Trophoblast cell (in vitro differentiated cells and primary cell): Measurements from ENCODE around the gene RBM23.

ENCODE experiments used
- DNase-seq, 2 donors: peaks; one replicate each; pipeline ENCODE4 v3.0.0-alpha.2; 2016
- H2AFZ ChIP-seq: 2 replicates; pipeline ENCODE4 v1.6.1; 2013; ENCODE audit warnings: low read length, moderate library complexity, mild to moderate bottlenecking; ENCODE audit not compliant: insufficient read depth, poor library complexity
- H2AK5ac ChIP-seq: 2 replicates; pipeline ENCODE4 v1.6.1; 2013; ENCODE audit warnings: mild to moderate bottlenecking, low read length
- H2BK120ac ChIP-seq: 2 replicates; pipeline ENCODE4 v1.6.1; 2013; ENCODE audit warnings: low read length, mild to moderate bottlenecking, moderate library complexity; ENCODE audit not compliant: insufficient read depth, poor library complexity
- H2BK12ac ChIP-seq: 2 replicates; pipeline ENCODE4 v1.6.1; 2013; ENCODE audit warnings: mild to moderate bottlenecking, low read length, moderate library complexity
- H2BK5ac ChIP-seq: 2 replicates; pipeline ENCODE4 v1.6.1; 2013; ENCODE audit warnings: low read length, low read depth, moderate library complexity, mild to moderate bottlenecking; ENCODE audit not compliant: poor library complexity
- H3K14ac ChIP-seq: 2 replicates; pipeline ENCODE4 v1.6.1; 2013; ENCODE audit warnings: mild to moderate bottlenecking, low read length
- H3K18ac ChIP-seq: 2 replicates; pipeline ENCODE4 v1.6.1; 2013; ENCODE audit warnings: mild to moderate bottlenecking, low read length
- H3K23ac ChIP-seq: 2 replicates; pipeline ENCODE4 v1.6.1; 2013; ENCODE audit warnings: low read length
- H3K27ac ChIP-seq: 2 replicates; pipeline ENCODE4 v1.5.1; 2013; ENCODE audit warnings: low read depth, mild to moderate bottlenecking, inconsistent platforms, low read length, moderate library complexity
- H3K27me3 ChIP-seq: 2 replicates; pipeline ENCODE4 v1.6.1; 2013; ENCODE audit warnings: inconsistent platforms, mild to moderate bottlenecking, low read length, moderate library complexity; ENCODE audit not compliant: insufficient read depth
- H3K36me3 ChIP-seq, 2 experiments: 1 replicate in 1 of 2; 2 replicates in 1 of 2; pipeline ENCODE4 v1.6.1; 2013; ENCODE audit warnings: low read length in 2 of 2, mild to moderate bottlenecking in 2 of 2, moderate library complexity in 1 of 2; ENCODE audit not compliant: insufficient read depth in 2 of 2, control insufficient read depth in 1 of 2
- H3K4ac ChIP-seq: 2 replicates; pipeline ENCODE4 v1.6.1; 2013; ENCODE audit warnings: low read depth, mild to moderate bottlenecking, low read length, moderate library complexity
- H3K4me1 ChIP-seq, 2 experiments: 1 replicate in 1 of 2; 2 replicates in 1 of 2; pipeline ENCODE4 v1.6.1; 2013; ENCODE audit warnings: low read length in 2 of 2, mild to moderate bottlenecking in 2 of 2, moderate library complexity in 1 of 2; ENCODE audit not compliant: insufficient read depth in 2 of 2, control insufficient read depth in 1 of 2
- H3K4me2 ChIP-seq: 2 replicates; pipeline ENCODE4 v1.6.1; 2013; ENCODE audit warnings: inconsistent platforms, mild to moderate bottlenecking, low read length, moderate library complexity
- H3K4me3 ChIP-seq: 2 replicates; pipeline ENCODE4 v1.5.1; 2013; ENCODE audit warnings: mild to moderate bottlenecking, low read depth, low read length, inconsistent platforms
- H3K79me1 ChIP-seq: one replicate; pipeline ENCODE4 v1.6.1; 2013; ENCODE audit warnings: low read length
- H3K79me2 ChIP-seq: 2 replicates; pipeline ENCODE4 v1.6.1; 2013; ENCODE audit warnings: low read length, mild to moderate bottlenecking; ENCODE audit not compliant: control insufficient read depth, insufficient read depth, poor library complexity
- H3K9ac ChIP-seq: 2 replicates; pipeline ENCODE4 v1.6.1; 2013; ENCODE audit warnings: mild to moderate bottlenecking, low read length
- H3K9me3 ChIP-seq: 2 replicates; pipeline ENCODE4 v1.6.1; 2013; ENCODE audit warnings: low read depth, mild to moderate bottlenecking, control low read depth, inconsistent platforms, low read length; ENCODE audit not compliant: insufficient read depth
- H4K12ac ChIP-seq: 2 replicates; pipeline ENCODE4 v1.6.1; 2013; ENCODE audit warnings: low read depth, mild to moderate bottlenecking, low read length, moderate library complexity
- H4K8ac ChIP-seq: 2 replicates; pipeline ENCODE4 v1.6.1; 2013; ENCODE audit warnings: low read depth, mild to moderate bottlenecking, low read length, moderate library complexity
- H4K91ac ChIP-seq: one replicate; pipeline ENCODE4 v1.6.1; 2013; ENCODE audit warnings: low read depth, mild to moderate bottlenecking, low read length, moderate library complexity
- WGBS: extraction: QIAGEN DNeasy Blood & Tissue Kit; methylation state at CpG from one replicate; pipeline ENCODE4 v1.1.7; 2013; ENCODE audit warnings: missing lambda C conversion rate; ENCODE audit not compliant: insufficient read length, insufficient coverage; ENCODE audit errors: extremely low coverage; 5-methylcytosine and 5-hydroxymethylcytosine counted together

Gene RBM23

DNA sequence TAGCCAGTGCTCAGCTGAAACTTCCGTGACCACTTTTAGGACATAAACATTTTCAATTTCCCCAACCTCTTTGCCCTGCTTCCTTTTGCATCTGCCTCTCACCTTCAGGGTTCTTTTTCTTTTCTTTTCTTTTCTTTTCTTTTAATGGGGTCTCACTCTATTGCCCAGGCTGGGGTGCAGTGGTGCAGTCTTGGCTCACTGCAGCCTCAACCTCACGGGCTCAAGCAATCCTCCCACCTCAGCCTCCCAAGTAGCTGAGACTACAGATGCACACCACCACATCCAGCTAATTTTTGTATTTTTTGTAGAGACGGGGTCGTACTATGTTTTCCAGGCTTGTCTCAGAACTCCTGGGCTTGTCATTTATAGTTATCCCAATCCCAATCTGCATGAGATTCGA lies 52.1 kb downstream of the RBM23 start:
- Histone ChIP-seq H3K4me3 (no peak overlapping the region), H3K9me3 (no peaks in the 10 kb centered on the region), H3K23ac (no peak overlapping the region), H2BK5ac (no peak overlapping the region), H3K36me3 (no peaks in the 10 kb centered on the region), H4K91ac (no peak overlapping the region), H2BK120ac (no peak overlapping the region), H4K8ac (no peak overlapping the region), H3K79me1 (peaks cover 5% of the 10 kb centered on the region), H2BK12ac (no peak overlapping the region), H2AFZ (no peak overlapping the region), H3K14ac (no peak overlapping the region), H3K9ac (no peak overlapping the region), H3K4ac (no peak overlapping the region), H3K4me1 (no peaks in the 10 kb centered on the region), H3K27ac (no peak overlapping the region), H3K79me2 (peaks cover 3% of the 10 kb centered on the region), H3K4me2 (no peak overlapping the region), H2AK5ac (no peak overlapping the region), H3K27me3 (no peaks in the 10 kb centered on the region), H3K18ac (no peak overlapping the region), H4K12ac (no peak overlapping the region)
- no peak for DNase-seq
- no CpG with 5 or more reads among the region's 5 CpGs for WGBS

DNA sequence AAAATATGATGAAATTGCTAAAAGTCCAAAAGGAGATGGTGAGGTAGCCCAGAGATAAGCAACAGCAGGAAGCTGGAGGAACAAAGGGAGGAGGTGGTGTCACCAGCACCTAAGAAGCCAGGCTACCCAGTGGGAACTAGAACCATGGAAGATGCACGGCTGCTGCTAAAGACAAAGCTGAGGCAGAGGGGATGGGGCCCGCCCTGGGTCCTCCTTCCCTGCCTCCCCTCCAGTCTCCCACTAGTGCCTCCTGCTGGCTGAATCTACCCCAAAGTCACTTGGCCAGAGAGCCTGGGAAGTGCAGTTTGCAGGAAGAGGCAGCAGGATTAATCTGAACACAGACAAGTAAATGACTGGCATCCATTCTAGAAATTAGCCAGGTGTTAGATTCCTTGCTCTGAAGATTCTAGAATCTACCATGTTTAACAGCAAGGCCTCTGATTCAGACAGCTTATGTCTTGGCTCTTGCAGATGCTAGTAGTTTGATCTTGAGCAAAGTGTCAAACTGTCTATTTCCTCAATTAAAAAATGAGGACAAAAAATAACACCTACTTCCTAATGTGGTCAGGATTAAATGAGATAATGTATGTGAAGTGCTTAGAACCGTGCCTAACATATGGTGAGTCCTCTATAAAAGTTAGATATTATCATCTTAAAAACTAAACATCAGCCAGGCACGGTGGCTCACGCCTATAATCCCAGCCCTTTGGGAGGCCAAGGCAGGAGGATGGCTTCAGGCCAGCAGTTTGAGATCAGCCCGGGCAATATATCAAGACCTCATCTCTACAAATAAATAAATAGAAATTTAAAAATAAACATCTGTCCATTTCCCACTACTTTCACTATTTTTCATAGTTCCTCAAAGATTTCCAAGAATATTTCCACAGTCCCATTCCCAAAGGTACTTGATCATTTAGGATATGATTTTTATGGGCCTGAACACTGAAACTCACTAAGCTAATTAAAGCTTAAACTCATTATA lies 53.2 kb downstream of the RBM23 start:
- H3K9me3 ChIP-seq: no peaks in the 10 kb centered on the region
- no peak overlapping the region for H4K91ac ChIP-seq
- H2BK120ac ChIP-seq: no peak overlapping the region
- no peak for DNase-seq
- H3K4ac ChIP-seq: no peak overlapping the region
- no peak overlapping the region for H3K23ac ChIP-seq
- no peak overlapping the region for H3K9ac ChIP-seq
- no peak overlapping the region for H4K12ac ChIP-seq
- H3K36me3 ChIP-seq: no peaks in the 10 kb centered on the region
- H3K4me1 ChIP-seq: no peaks in the 10 kb centered on the region
- no peak overlapping the region for H2BK12ac ChIP-seq
- H4K8ac ChIP-seq: no peak overlapping the region
- H3K14ac ChIP-seq: no peak overlapping the region
- no peaks in the 10 kb centered on the region for H3K79me2 ChIP-seq
- H3K4me3 ChIP-seq: no peak overlapping the region
- H3K4me2 ChIP-seq: no peak overlapping the region
- WGBS: no CpG with 5 or more reads among the region's 6 CpGs
- H3K18ac ChIP-seq: no peak overlapping the region
- H3K79me1 ChIP-seq: no peaks in the 10 kb centered on the region
- no peak overlapping the region for H3K27ac ChIP-seq
- H2AK5ac ChIP-seq: no peak overlapping the region
- H3K27me3 ChIP-seq: no peaks in the 10 kb centered on the region
- no peak overlapping the region for H2BK5ac ChIP-seq
- no peak overlapping the region for H2AFZ ChIP-seq

- Histone ChIP-seq H2BK5ac (no peak overlapping the region), H4K8ac (no peak overlapping the region), H2BK120ac (no peak overlapping the region), H4K12ac (no peak overlapping the region), H3K4me1 (no peaks in the 10 kb centered on the region), H3K23ac (no peak overlapping the region), H3K36me3 (no peaks in the 10 kb centered on the region), H3K9me3 (no peaks in the 10 kb centered on the region), H3K9ac (no peak overlapping the region), H3K79me2 (no peaks in the 10 kb centered on the region), H4K91ac (no peak overlapping the region), H3K18ac (no peak overlapping the region), H3K27me3 (no peaks in the 10 kb centered on the region), H3K14ac (no peak overlapping the region), H2AFZ (no peak overlapping the region), H3K4ac (no peak overlapping the region), H2BK12ac (no peak overlapping the region), H2AK5ac (no peak overlapping the region), H3K4me2 (no peak overlapping the region), H3K27ac (no peak overlapping the region), H3K4me3 (no peak overlapping the region), H3K79me1 (no peaks in the 10 kb centered on the region)
- whole genome bisulfite sequencing: no CpG with 5 or more reads among the region's 4 CpGs
- DNase-seq: no peak
Observed at GRCh38 chr14:22864979-22865378, 54.0 kb downstream of the RBM23 start.

GRCh38 chr14:22861651-22862050 lies 57.3 kb downstream of the RBM23 start:
- H3K9me3 ChIP-seq: no peaks in the 10 kb centered on the region
- no peak overlapping the region for H4K8ac ChIP-seq
- H3K4me1 ChIP-seq: no peaks in the 10 kb centered on the region
- no peak overlapping the region for H2AFZ ChIP-seq
- H3K36me3 ChIP-seq: no peaks in the 10 kb centered on the region
- H2BK120ac ChIP-seq: no peak overlapping the region
- no peak overlapping the region for H2BK12ac ChIP-seq
- no peak overlapping the region for H2BK5ac ChIP-seq
- H3K18ac ChIP-seq: no peak overlapping the region
- no peak for DNase-seq
- H4K12ac ChIP-seq: no peak overlapping the region
- no peak overlapping the region for H4K91ac ChIP-seq
- H3K23ac ChIP-seq: no peak overlapping the region
- H3K79me2 ChIP-seq: no peaks in the 10 kb centered on the region
- H3K4ac ChIP-seq: no peak overlapping the region
- H3K79me1 ChIP-seq: no peaks in the 10 kb centered on the region
- H3K9ac ChIP-seq: no peak overlapping the region
- H3K4me2 ChIP-seq: no peak overlapping the region
- no peak overlapping the region for H3K27ac ChIP-seq
- H3K4me3 ChIP-seq: no peak overlapping the region
- H3K14ac ChIP-seq: no peak overlapping the region
- no peaks in the 10 kb centered on the region for H3K27me3 ChIP-seq
- no peak overlapping the region for H2AK5ac ChIP-seq
